Astrocyte (in vitro differentiated cells and primary cell): Measurements from ENCODE around the gene GSG1L.

Experiments used
- EZH2 ChIP-seq: IDR thresholded peaks from 2 replicates; pipeline ENCODE4 v1.6.1; 2012; ENCODE audit warnings: mild to moderate bottlenecking, low read length, inconsistent platforms; ENCODE audit not compliant: insufficient read depth
- TF ChIP-seq, protein P1 (sequence below): IDR thresholded peaks from 2 replicates; pipeline ENCODE4 v1.5.1; 2011; ENCODE audit warnings: low read depth, mild to moderate bottlenecking, inconsistent platforms, low read length, moderate library complexity; ENCODE audit not compliant: insufficient read depth

GRCh38 chr16:27982184-27982583, 81.3 kb downstream of the GSG1L start:
- TF ChIP-seq, protein P1, sequence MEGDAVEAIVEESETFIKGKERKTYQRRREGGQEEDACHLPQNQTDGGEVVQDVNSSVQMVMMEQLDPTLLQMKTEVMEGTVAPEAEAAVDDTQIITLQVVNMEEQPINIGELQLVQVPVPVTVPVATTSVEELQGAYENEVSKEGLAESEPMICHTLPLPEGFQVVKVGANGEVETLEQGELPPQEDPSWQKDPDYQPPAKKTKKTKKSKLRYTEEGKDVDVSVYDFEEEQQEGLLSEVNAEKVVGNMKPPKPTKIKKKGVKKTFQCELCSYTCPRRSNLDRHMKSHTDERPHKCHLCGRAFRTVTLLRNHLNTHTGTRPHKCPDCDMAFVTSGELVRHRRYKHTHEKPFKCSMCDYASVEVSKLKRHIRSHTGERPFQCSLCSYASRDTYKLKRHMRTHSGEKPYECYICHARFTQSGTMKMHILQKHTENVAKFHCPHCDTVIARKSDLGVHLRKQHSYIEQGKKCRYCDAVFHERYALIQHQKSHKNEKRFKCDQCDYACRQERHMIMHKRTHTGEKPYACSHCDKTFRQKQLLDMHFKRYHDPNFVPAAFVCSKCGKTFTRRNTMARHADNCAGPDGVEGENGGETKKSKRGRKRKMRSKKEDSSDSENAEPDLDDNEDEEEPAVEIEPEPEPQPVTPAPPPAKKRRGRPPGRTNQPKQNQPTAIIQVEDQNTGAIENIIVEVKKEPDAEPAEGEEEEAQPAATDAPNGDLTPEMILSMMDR, result no peak
- no peak for TF ChIP-seq EZH2
